ENCODE data around the gene TTC39C.
"Not testable (repeated sequence)": the region's sequence is repeated elsewhere in the genome, so short reads cannot be mapped to it uniquely, and the experiment has no call there.

The TTC39C gene

GRCh38 chr18:24043403-24043802 lies 28.8 kb downstream of the TTC39C start:
- intact Hi-C loops (cut with DNase I): no loop called here
- no peak for DNase-seq

- intact Hi-C loops (cut with DNase I): no loop called here
These were observed 33.7 kb downstream of the TTC39C start for GRCh38 chr18:24048261-24048660.

GRCh38 chr18:24049142-24049541 lies 34.6 kb downstream of the TTC39C start:
- DNase-seq: no peak
- intact Hi-C loops (cut with DNase I): no loop called here

More at GRCh38 chr18:24048261-24048660, 33.7 kb downstream of the TTC39C start:
- DNase-seq: no peak

GRCh38 chr18:24051031-24051947 lies 36.7 kb downstream of the TTC39C start:
- intact Hi-C loops (cut with DNase I): no loop called here
- no peak for DNase-seq

GRCh38 chr18:24052053-24052452 lies 37.5 kb downstream of the TTC39C start:
- DNase-seq: no peak
- intact Hi-C loops (cut with DNase I): no loop called here

- no peak for DNase-seq
- intact Hi-C loops (cut with DNase I): no loop called here
These were observed 38.7 kb downstream of the TTC39C start for GRCh38 chr18:24053211-24053610.

GRCh38 chr18:24054130-24054529 lies 39.6 kb downstream of the TTC39C start:
- peak in 11 of 42 donors; percentile 11 to 58 (median 25) for DNase-seq
- intact Hi-C loops (cut with DNase I): no loop called here

- DNase-seq: no peak
- intact Hi-C loops (cut with DNase I): no loop called here
These were observed 40.7 kb downstream of the TTC39C start for GRCh38 chr18:24055009-24055804.

- intact Hi-C loops (cut with DNase I): no loop called here
- DNase-seq: no peak
These were observed 41.3 kb downstream of the TTC39C start for GRCh38 chr18:24055878-24056277.

GRCh38 chr18:24056506-24056905 lies 42.0 kb downstream of the TTC39C start:
- intact Hi-C loops (cut with DNase I): no loop called here
- DNase-seq: no peak

GRCh38 chr18:24057804-24058203 lies 43.2 kb downstream of the TTC39C start:
- no peak for DNase-seq
- intact Hi-C loops (cut with DNase I): no loop called here

- DNase-seq; intact Hi-C loops (cut with DNase I): not testable (repeated sequence)
These were observed 44.8 kb downstream of the TTC39C start for GRCh38 chr18:24059385-24059784.

- DNase-seq: no peak
- intact Hi-C loops (cut with DNase I): no loop called here
These were observed 46.1 kb downstream of the TTC39C start for GRCh38 chr18:24060644-24061043.

- DNase-seq: no peak
- intact Hi-C loops (cut with DNase I): no loop called here
These were observed 48.7 kb downstream of the TTC39C start for GRCh38 chr18:24063121-24063731.

GRCh38 chr18:24064391-24065100 lies 50.0 kb downstream of the TTC39C start:
- intact Hi-C loops (cut with DNase I): no loop called here
- DNase-seq: no peak

GRCh38 chr18:24065906-24066305 lies 51.4 kb downstream of the TTC39C start:
- intact Hi-C loops (cut with DNase I): no loop called here
- no peak for DNase-seq

GRCh38 chr18:24068945-24069693 lies 54.6 kb downstream of the TTC39C start:
- intact Hi-C loops (cut with DNase I): no loop called here
- DNase-seq: no peak

- intact Hi-C loops (cut with DNase I): no loop called here
These were observed 56.5 kb downstream of the TTC39C start for GRCh38 chr18:24071029-24071428.

More at GRCh38 chr18:24071029-24071428, 56.5 kb downstream of the TTC39C start:
- no peak for DNase-seq

All from head of caudate nucleus (tissue), 42 donors.